HEK293T (cell line): ENCODE data around the gene VAMP7.

ENCODE experiments used
- CTCF ChIA-PET: fragments of 350-600 bp; formaldehyde crosslinking; extraction: SDS; loops from one replicate; lab custom pipeline; 2021; ENCODE audit warnings: antibody characterized with exemption, inconsistent platforms; lab: Yijun Ruan, JAX
- POLR2A ChIA-PET: fragments of 350-600 bp; formaldehyde crosslinking; extraction: SDS; loops from one replicate; lab custom pipeline; 2020; ENCODE audit warnings: antibody characterized with exemption, inconsistent platforms; lab: Yijun Ruan, JAX
- DNase-seq: peaks from one replicate; pipeline ENCODE4 v3.0.0; 2012; ENCODE audit warnings: mixed read lengths; ENCODE audit errors: extremely low spot score
- ARNT ChIP-seq: fragments of 450-650 bp; IDR thresholded peaks from 2 replicates; pipeline ENCODE4 v1.6.1; 2017; ENCODE audit warnings: mild to moderate bottlenecking
- BHLHE40 ChIP-seq: fragments of 450-650 bp; IDR thresholded peaks from 2 replicates; pipeline ENCODE4 v1.6.1; 2016; ENCODE audit warnings: mild to moderate bottlenecking, moderate library complexity, borderline replicate concordance
- CTBP1 ChIP-seq: fragments of 450-650 bp; IDR thresholded peaks from 2 replicates; pipeline ENCODE4 v1.6.1; 2016; ENCODE audit warnings: borderline replicate concordance
- ELF4 ChIP-seq: fragments of 450-650 bp; IDR thresholded peaks from 2 replicates; pipeline ENCODE4 v1.6.1; 2017; ENCODE audit warnings: antibody characterized with exemption
- FOXA1 ChIP-seq: fragments of 450-650 bp; IDR thresholded peaks from 2 replicates; pipeline ENCODE4 v1.6.1; 2016; ENCODE audit warnings: mild to moderate bottlenecking
- FOXK2 ChIP-seq: fragments of 450-650 bp; IDR thresholded peaks from 2 replicates; pipeline ENCODE4 v1.6.1; 2016; ENCODE audit warnings: mild to moderate bottlenecking
- FOXM1 ChIP-seq: fragments of 450-650 bp; IDR thresholded peaks from 2 replicates; pipeline ENCODE4 v1.6.1; 2017; ENCODE audit warnings: mild to moderate bottlenecking, borderline replicate concordance
- HDGF ChIP-seq: fragments of 450-650 bp; IDR thresholded peaks from 2 replicates; pipeline ENCODE4 v1.6.1; 2017; ENCODE audit warnings: antibody characterized with exemption, borderline replicate concordance
- L3MBTL2 ChIP-seq: fragments of 450-650 bp; conservative IDR thresholded peaks from 2 replicates; pipeline ENCODE4 v1.6.1; 2016; ENCODE audit warnings: mild to moderate bottlenecking
- LEF1 ChIP-seq: fragments of 450-650 bp; IDR thresholded peaks from 2 replicates; pipeline ENCODE4 v1.6.1; 2017; ENCODE audit warnings: mild to moderate bottlenecking, borderline replicate concordance
- NFRKB ChIP-seq: fragments of 450-650 bp; IDR thresholded peaks from 2 replicates; pipeline ENCODE4 v1.6.1; 2016; ENCODE audit warnings: mild to moderate bottlenecking, moderate library complexity
- PKNOX1 ChIP-seq: fragments of 450-650 bp; IDR thresholded peaks from 2 replicates; pipeline ENCODE4 v1.6.1; 2016
- SP1 ChIP-seq: fragments of 450-650 bp; IDR thresholded peaks from 2 replicates; pipeline ENCODE4 v1.6.1; 2017
- SUZ12 ChIP-seq: fragments of 450-650 bp; IDR thresholded peaks from 2 replicates; pipeline ENCODE4 v1.6.1; 2016; ENCODE audit warnings: mild to moderate bottlenecking
- TARDBP ChIP-seq: fragments of 450-650 bp; IDR thresholded peaks from 2 replicates; pipeline ENCODE4 v1.6.1; 2016
- ZNF384 ChIP-seq: fragments of 450-650 bp; IDR thresholded peaks from 2 replicates; pipeline ENCODE4 v1.6.1; 2016

VAMP7 gene

GRCh38 chrX:155877288-155877687, 3.9 kb upstream of the VAMP7 start:
- DNase-seq = no peak
- TF ChIP-seq FOXM1 = no peak
- no peak for TF ChIP-seq CTBP1
- TF ChIP-seq ZNF384 = no peak
- CTCF ChIA-PET = no interaction called here
- POLR2A ChIA-PET = no interaction called here

- TF ChIP-seq PKNOX1 (no peak), ZNF384 (no peak)
- ChIA-PET CTCF (no interaction called here), POLR2A (no interaction called here)
- DNase-seq = peak; percentile 12
Measured at GRCh38 chrX:155880586-155881157, 473 bp upstream of the VAMP7 start.

- TF ChIP-seq LEF1 = no peak
- no peak for TF ChIP-seq L3MBTL2
- no peak for TF ChIP-seq ZNF384
- no peak for TF ChIP-seq ARNT
- no peak for TF ChIP-seq FOXK2
- TF ChIP-seq SUZ12 = no peak
- no peak for TF ChIP-seq SP1
- TF ChIP-seq PKNOX1 = no peak
- TF ChIP-seq FOXM1 = no peak
- no peak for TF ChIP-seq TARDBP
- POLR2A ChIA-PET = no interaction called here
- DNase-seq = no peak
- CTCF ChIA-PET = no interaction called here
Measured at GRCh38 chrX:155886409-155886808, 5.3 kb downstream of the VAMP7 start.

- no peak for TF ChIP-seq ARNT
- no peak for TF ChIP-seq PKNOX1
- TF ChIP-seq L3MBTL2 = no peak
- TF ChIP-seq FOXM1 = no peak
- no peak for TF ChIP-seq BHLHE40
- no peak for TF ChIP-seq ELF4
- no peak for TF ChIP-seq LEF1
- TF ChIP-seq SUZ12 = no peak
- TF ChIP-seq SP1 = no peak
- TF ChIP-seq TARDBP = no peak
- TF ChIP-seq HDGF = no peak
- TF ChIP-seq FOXA1 = no peak
- TF ChIP-seq FOXK2 = no peak
- POLR2A ChIA-PET = no interaction called here
- CTCF ChIA-PET = no interaction called here
- no peak for DNase-seq
Measured at GRCh38 chrX:155888139-155888538, 7.0 kb downstream of the VAMP7 start.

GRCh38 chrX:155889328-155889727, 8.2 kb downstream of the VAMP7 start:
- ChIA-PET CTCF (no interaction called here), POLR2A (no interaction called here)
- no peak for TF ChIP-seq L3MBTL2
- TF ChIP-seq FOXK2 = no peak
- no peak for TF ChIP-seq FOXM1
- TF ChIP-seq SUZ12 = no peak
- no peak for TF ChIP-seq PKNOX1
- TF ChIP-seq FOXA1 = no peak
- TF ChIP-seq LEF1 = no peak
- TF ChIP-seq TARDBP = no peak
- no peak for TF ChIP-seq ZNF384
- TF ChIP-seq CTBP1 = no peak
- no peak for TF ChIP-seq BHLHE40
- TF ChIP-seq ELF4 = no peak
- TF ChIP-seq NFRKB = no peak
- TF ChIP-seq ARNT = no peak
- TF ChIP-seq HDGF = no peak
- TF ChIP-seq SP1 = no peak
- DNase-seq = no peak

GRCh38 chrX:155891446-155892210, 10.5 kb downstream of the VAMP7 start:
- DNase-seq = no peak
- ChIA-PET POLR2A (no interaction called here), CTCF (no interaction called here)
- TF ChIP-seq L3MBTL2 (no peak), FOXA1 (no peak), PKNOX1 (no peak), ARNT (no peak), HDGF (no peak), CTBP1 (no peak), ELF4 (no peak), LEF1 (no peak), FOXM1 (no peak), NFRKB (no peak), ZNF384 (no peak), SP1 (no peak), SUZ12 (no peak), FOXK2 (no peak)
